Naive thymus-derived CD8-positive, alpha-beta T cell (primary cell): ENCODE data around the gene DEUP1. TPM values are rescaled to one million over a fixed set of nuclear protein-coding genes. Genes with fewer than 3 reads are reported as not detected.

ENCODE experiments used
- ATAC-seq, 2 donors: fragments of 150-1000 bp; cut with Tn5 transposase in 1 of 2; sonication (Bioruptor Pico), chemical (Tn5 transposase) in 1 of 2; 1 replicate in 1 of 2; 2 replicates in 1 of 2; pipeline ENCODE4 v1.10.0; 2021; ENCODE audit warnings: mild to moderate bottlenecking in 2 of 2, moderate library complexity in 2 of 2
- POLR2A ChIA-PET: fragments of 350-600 bp; sonication (Branson Sonifier 250); formaldehyde crosslinking; loops from one replicate; lab custom pipeline; 2021; ENCODE audit warnings: antibody characterized with exemption; lab: Charles Lee
- DNase-seq, 10 donors: peaks; one replicate each; pipeline versions ENCODE4 v3.0.0 to v3.0.0-alpha.2; 2020 to 2022
- H3K27ac Mint-ChIP-seq, 10 donors: one replicate each; pipeline ENCODE4 v1.8.0; 2020 to 2022; ENCODE audit warnings: mild to moderate bottlenecking in 10 of 10, mixed read lengths in 10 of 10, moderate library complexity in 4 of 10, inconsistent platforms in 1 of 10
- H3K27me3 Mint-ChIP-seq, 5 donors: one replicate each; pipeline ENCODE4 v1.8.0; 2021 to 2022; ENCODE audit warnings: mixed read lengths in 5 of 5
- H3K36me3 Mint-ChIP-seq, 3 donors: one replicate each; pipeline ENCODE4 v1.8.0; 2020 to 2022; ENCODE audit warnings: mixed read lengths in 3 of 3, mild to moderate bottlenecking in 2 of 3, inconsistent platforms in 1 of 3
- H3K4me1 Mint-ChIP-seq, 4 donors: one replicate each; pipeline ENCODE4 v1.8.0; 2021 to 2022; ENCODE audit warnings: mixed read lengths in 4 of 4
- H3K4me3 Mint-ChIP-seq, 10 donors: one replicate each; pipeline ENCODE4 v1.8.0; 2020 to 2022; ENCODE audit warnings: mild to moderate bottlenecking in 10 of 10, mixed read lengths in 10 of 10, moderate library complexity in 6 of 10, inconsistent platforms in 1 of 10
- H3K9me3 Mint-ChIP-seq, 9 donors: one replicate each; pipeline ENCODE4 v1.8.0; 2020 to 2022; ENCODE audit warnings: mixed read lengths in 9 of 9, mild to moderate bottlenecking in 3 of 9, inconsistent platforms in 1 of 9, moderate library complexity in 1 of 9
- polyA plus RNA-seq, 3 donors: library from polyadenylated mRNA; unstranded; fragments of 300-500 nt; fragmentation: Illumina TruSeq; gene quantifications; one replicate each; pipeline ENCODE4 v1.2.3, GENCODE V29; 2021
- total RNA-seq, 8 experiments: library from RNA in 2 of 8; stranded (reverse) in 2 of 8; gene quantifications; one replicate each; pipeline ENCODE4 v1.2.3 and lab custom pipeline; 2021 to 2026

DEUP1 gene
- total and polyA plus RNA-seq, 5 experiments from 2014 or later: not detected

GRCh38 chr11:93484716-93485115 is 154.2 kb downstream of the DEUP1 start:
- no peaks in the 10 kb centered on the region for H3K9me3 Mint-ChIP-seq
- H3K4me3 Mint-ChIP-seq: no peak overlapping the region
- H3K27me3 Mint-ChIP-seq: no peaks in the 10 kb centered on the region
- ATAC-seq: no peak
- no peak overlapping the region for H3K27ac Mint-ChIP-seq
- no peaks in the 10 kb centered on the region for H3K4me1 Mint-ChIP-seq
- POLR2A ChIA-PET: no interaction called here
- no peaks in the 10 kb centered on the region for H3K36me3 Mint-ChIP-seq
- DNase-seq: no peak

GRCh38 chr11:93485983-93486382 is 155.4 kb downstream of the DEUP1 start:
- Mint-ChIP-seq H3K4me1 (no peaks in the 10 kb centered on the region), H3K9me3 (no peaks in the 10 kb centered on the region), H3K36me3 (no peaks in the 10 kb centered on the region), H3K4me3 (no peak overlapping the region), H3K27ac (no peak overlapping the region), H3K27me3 (no peaks in the 10 kb centered on the region)
- POLR2A ChIA-PET: no interaction called here
- DNase-seq (no peak), ATAC-seq (no peak)

- ATAC-seq (no peak), DNase-seq (no peak)
- POLR2A ChIA-PET: no interaction called here
- H3K27me3 Mint-ChIP-seq: no peaks in the 10 kb centered on the region
- H3K4me1 Mint-ChIP-seq: no peaks in the 10 kb centered on the region
- no peak overlapping the region for H3K4me3 Mint-ChIP-seq
- no peaks in the 10 kb centered on the region for H3K9me3 Mint-ChIP-seq
- H3K27ac Mint-ChIP-seq: no peak overlapping the region
- H3K36me3 Mint-ChIP-seq: no peaks in the 10 kb centered on the region
Measured at GRCh38 chr11:93487032-93487483, 156.5 kb downstream of the DEUP1 start.

Other genes with a start within 250 kb of the DEUP1 start
- gene SLC36A4, start 132.8 kb upstream of the DEUP1 start, total RNA-seq: 10 to 100 TPM; 20.2 to 23.8 TPM
- 10 to 100 TPM; 25.6 to 27.8 (median 26.8) TPM for gene SLC36A4, start 132.8 kb upstream of the DEUP1 start, polyA plus RNA-seq
- under 1 TPM in 1 of 2 experiments, not detected in 1; 0.99 TPM for gene SMCO4, start 212.6 kb downstream of the DEUP1 start, total RNA-seq
- gene SMCO4, start 212.6 kb downstream of the DEUP1 start, polyA plus RNA-seq: 1 to 10 TPM in 1 of 3 donors, under 1 TPM in 1, not detected in 1; 0.99 to 1.8 TPM